Parathyroid adenoma (tissue), 2 donors: Measurements from ENCODE around the gene FANCL.
"Not testable (repeated sequence)": the region's sequence is repeated elsewhere in the genome, so short reads cannot be mapped to it uniquely, and the experiment has no call there.

Experiments
- H2AFZ ChIP-seq: fragments of 300-600 bp; sonication (generic); one replicate; pipeline ENCODE4 v1.7.0; 2017; ENCODE audit warnings: antibody characterized with exemption, mild to moderate bottlenecking
- H3K27ac ChIP-seq: fragments of 300-600 bp; sonication (generic); one replicate; pipeline ENCODE4 v1.7.0; 2017
- H3K27me3 ChIP-seq: fragments of 300-600 bp; sonication (generic); one replicate; pipeline ENCODE4 v1.7.0; 2017; ENCODE audit warnings: low read length; ENCODE audit not compliant: control insufficient read depth, insufficient read depth
- H3K36me3 ChIP-seq: fragments of 300-600 bp; sonication (generic); one replicate; pipeline ENCODE4 v1.7.0; 2017; ENCODE audit warnings: low read length; ENCODE audit not compliant: control insufficient read depth, insufficient read depth
- H3K4me1 ChIP-seq: fragments of 300-600 bp; sonication (generic); one replicate; pipeline ENCODE4 v1.7.0; 2017; ENCODE audit warnings: control low read depth
- H3K4me2 ChIP-seq: fragments of 300-600 bp; sonication (generic); one replicate; pipeline ENCODE4 v1.7.0; 2017; ENCODE audit warnings: low read length
- H3K4me3 ChIP-seq: fragments of 300-600 bp; sonication (generic); one replicate; pipeline ENCODE4 v1.7.0; 2017; ENCODE audit warnings: low read depth, low read length
- H3K79me2 ChIP-seq: fragments of 300-600 bp; sonication (generic); one replicate; pipeline ENCODE4 v1.7.0; 2017; ENCODE audit warnings: control low read depth
- H3K9ac ChIP-seq: fragments of 300-600 bp; sonication (generic); one replicate; pipeline ENCODE4 v1.7.0; 2017; ENCODE audit warnings: mild to moderate bottlenecking
- H3K9me3 ChIP-seq: fragments of 300-600 bp; sonication (generic); one replicate; pipeline ENCODE4 v1.7.0; 2017; ENCODE audit warnings: low read length; ENCODE audit not compliant: control insufficient read depth
- TF ChIP-seq, protein P1 (sequence below): fragments of 300-600 bp; sonication (generic); IDR thresholded peaks from one replicate; pipeline ENCODE4 v1.7.0; 2017; ENCODE audit warnings: antibody characterized with exemption, mild to moderate bottlenecking
- donor health status: primary hyperparathyroidism.

FANCL gene

DNA sequence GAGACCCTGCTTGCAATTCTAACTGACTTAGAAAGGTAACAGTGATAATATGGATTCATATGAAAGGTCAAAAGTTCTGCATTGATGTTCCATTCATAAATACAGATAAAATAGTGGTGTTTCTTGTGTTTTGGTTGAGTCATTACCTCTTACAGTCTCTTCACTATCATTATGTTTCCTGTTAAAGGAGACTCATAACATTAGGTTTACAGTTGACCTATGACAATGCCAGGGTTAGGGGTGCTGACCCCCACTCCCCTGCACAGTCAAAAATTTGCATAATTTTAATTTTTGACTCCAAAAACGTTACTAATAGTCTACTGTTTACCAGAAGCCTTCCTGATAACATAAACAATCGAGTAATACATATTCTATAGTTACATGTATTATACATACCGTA, 119.1 kb downstream of the FANCL start:
- Histone ChIP-seq H3K4me1 (no peaks in the 10 kb centered on the region), H3K4me2 (no peak overlapping the region)
- TF ChIP-seq, protein P1, sequence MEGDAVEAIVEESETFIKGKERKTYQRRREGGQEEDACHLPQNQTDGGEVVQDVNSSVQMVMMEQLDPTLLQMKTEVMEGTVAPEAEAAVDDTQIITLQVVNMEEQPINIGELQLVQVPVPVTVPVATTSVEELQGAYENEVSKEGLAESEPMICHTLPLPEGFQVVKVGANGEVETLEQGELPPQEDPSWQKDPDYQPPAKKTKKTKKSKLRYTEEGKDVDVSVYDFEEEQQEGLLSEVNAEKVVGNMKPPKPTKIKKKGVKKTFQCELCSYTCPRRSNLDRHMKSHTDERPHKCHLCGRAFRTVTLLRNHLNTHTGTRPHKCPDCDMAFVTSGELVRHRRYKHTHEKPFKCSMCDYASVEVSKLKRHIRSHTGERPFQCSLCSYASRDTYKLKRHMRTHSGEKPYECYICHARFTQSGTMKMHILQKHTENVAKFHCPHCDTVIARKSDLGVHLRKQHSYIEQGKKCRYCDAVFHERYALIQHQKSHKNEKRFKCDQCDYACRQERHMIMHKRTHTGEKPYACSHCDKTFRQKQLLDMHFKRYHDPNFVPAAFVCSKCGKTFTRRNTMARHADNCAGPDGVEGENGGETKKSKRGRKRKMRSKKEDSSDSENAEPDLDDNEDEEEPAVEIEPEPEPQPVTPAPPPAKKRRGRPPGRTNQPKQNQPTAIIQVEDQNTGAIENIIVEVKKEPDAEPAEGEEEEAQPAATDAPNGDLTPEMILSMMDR, result no peak

DNA sequence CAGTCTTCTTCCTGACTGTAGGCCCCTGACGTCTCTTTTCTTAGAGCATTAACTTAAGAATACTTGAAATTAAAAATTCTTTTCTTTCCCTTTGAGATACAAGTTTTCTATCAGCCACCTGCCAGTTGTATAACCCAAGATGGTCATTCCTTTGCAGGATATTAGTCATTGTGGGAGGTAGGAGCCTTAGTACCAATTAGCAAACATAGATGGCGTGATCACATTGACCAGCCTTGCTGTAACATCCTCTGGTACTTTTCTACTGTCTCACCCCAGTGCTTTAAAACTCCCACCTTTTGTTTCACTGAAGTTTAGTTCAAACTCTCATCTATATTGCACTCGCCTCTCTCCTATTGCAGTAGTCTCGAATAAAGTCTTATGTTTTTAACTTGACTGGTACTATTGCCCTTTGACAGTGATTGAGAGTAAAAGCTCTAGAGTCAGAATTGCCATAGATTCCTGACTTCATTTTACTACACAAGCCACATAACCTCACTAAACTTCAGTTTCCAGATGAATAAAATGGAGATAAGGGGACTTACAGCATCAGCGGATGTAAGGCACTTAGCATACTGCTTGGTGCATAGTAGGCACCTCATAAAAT, 120.4 kb downstream of the FANCL start:
- H3K9me3 ChIP-seq, result no peaks in the 10 kb centered on the region
- H3K4me2 ChIP-seq, result no peak overlapping the region
- no peak overlapping the region for H3K9ac ChIP-seq
- H3K36me3 ChIP-seq, result no peaks in the 10 kb centered on the region
- no peaks in the 10 kb centered on the region for H3K27me3 ChIP-seq
- H2AFZ ChIP-seq, result no peak overlapping the region
- H3K27ac ChIP-seq, result no peak overlapping the region
- no peaks in the 10 kb centered on the region for H3K79me2 ChIP-seq
- TF ChIP-seq, protein P1, result no peak
- H3K4me3 ChIP-seq, result no peak overlapping the region
- no peaks in the 10 kb centered on the region for H3K4me1 ChIP-seq

More for the DNA sequence above, 119.1 kb downstream of the FANCL start:
- Histone ChIP-seq H2AFZ (no peak overlapping the region), H3K27me3 (no peaks in the 10 kb centered on the region), H3K79me2 (no peaks in the 10 kb centered on the region), H3K9ac (no peak overlapping the region), H3K27ac (no peak overlapping the region), H3K4me3 (no peak overlapping the region), H3K36me3 (no peaks in the 10 kb centered on the region), H3K9me3 (no peaks in the 10 kb centered on the region)

DNA sequence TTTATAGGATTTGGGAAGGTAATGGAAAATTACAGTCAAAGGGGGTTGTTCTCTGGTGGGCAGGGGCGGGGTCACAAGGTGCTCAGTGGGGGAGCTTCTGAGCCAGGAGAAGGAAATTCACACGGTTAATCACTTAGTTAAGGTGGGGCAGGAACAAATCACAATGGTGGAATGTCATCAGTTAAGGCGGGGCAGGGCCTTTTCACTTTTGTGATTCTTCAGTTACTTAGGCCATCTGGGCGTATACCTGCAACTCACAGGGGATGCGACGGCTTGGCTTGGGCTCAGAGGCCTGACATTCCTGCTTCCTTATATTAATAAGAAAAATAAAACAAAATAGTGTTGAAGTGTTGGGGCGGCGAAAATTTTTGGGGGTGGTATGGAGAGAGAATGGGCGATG, 127.6 kb downstream of the FANCL start:
- H3K9me3 ChIP-seq, H3K4me1 ChIP-seq, H3K27ac ChIP-seq, H2AFZ ChIP-seq, H3K79me2 ChIP-seq, H3K4me2 ChIP-seq, H3K36me3 ChIP-seq, H3K9ac ChIP-seq, H3K27me3 ChIP-seq, H3K4me3 ChIP-seq: not testable (repeated sequence)

DNA sequence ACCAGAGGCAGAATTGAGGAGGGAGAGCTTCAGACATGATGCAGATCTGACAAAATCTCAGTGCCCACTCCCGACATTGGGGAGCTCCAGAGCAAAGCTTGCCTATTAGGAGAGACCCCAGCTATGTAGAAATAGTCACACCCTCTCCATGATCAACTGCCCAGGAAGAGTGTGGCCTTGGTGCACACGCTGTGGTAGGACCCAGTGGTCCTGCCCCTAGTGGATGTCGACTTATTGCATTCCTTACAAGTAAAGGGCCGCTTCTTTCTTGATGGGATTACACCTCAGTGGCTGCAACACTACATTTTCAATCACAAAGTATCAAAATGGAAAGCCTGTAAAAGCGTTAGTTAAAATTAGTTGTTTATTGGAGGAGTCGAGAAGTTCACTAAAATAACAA, 130.4 kb downstream of the FANCL start:
- Histone ChIP-seq H3K9me3 (no peaks in the 10 kb centered on the region), H3K4me2 (no peak overlapping the region), H3K4me3 (no peak overlapping the region), H3K36me3 (no peaks in the 10 kb centered on the region), H3K9ac (no peak overlapping the region), H3K4me1 (no peaks in the 10 kb centered on the region), H3K27ac (no peak overlapping the region), H3K79me2 (no peaks in the 10 kb centered on the region), H3K27me3 (no peaks in the 10 kb centered on the region), H2AFZ (no peak overlapping the region)
- TF ChIP-seq, protein P1, result no peak

DNA sequence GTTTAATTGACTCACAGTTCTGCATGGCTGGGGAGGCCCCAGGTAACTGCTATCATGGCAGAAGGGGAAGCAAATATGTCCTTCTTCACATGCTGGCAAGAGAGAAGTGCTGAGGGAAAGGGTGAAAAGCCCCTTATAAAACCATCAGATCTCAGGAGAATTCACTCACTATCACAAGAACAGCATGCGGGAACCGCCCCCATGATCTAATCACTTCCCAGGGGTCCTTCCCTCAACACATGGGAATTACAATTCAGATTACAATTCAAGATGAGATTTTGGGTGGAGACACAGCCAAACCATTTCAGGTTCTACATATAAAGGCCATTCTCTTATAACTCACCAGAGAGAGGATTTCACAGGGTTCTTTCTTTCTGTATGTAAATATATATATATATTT, 131.6 kb downstream of the FANCL start:
- H3K27ac ChIP-seq, result no peak overlapping the region
- no peaks in the 10 kb centered on the region for H3K27me3 ChIP-seq
- no peaks in the 10 kb centered on the region for H3K9me3 ChIP-seq
- H3K4me2 ChIP-seq, result no peak overlapping the region
- TF ChIP-seq, protein P1, result no peak
- H3K4me3 ChIP-seq, result no peak overlapping the region
- no peaks in the 10 kb centered on the region for H3K4me1 ChIP-seq
- no peak overlapping the region for H3K9ac ChIP-seq
- H2AFZ ChIP-seq, result no peak overlapping the region
- H3K36me3 ChIP-seq, result no peaks in the 10 kb centered on the region
- H3K79me2 ChIP-seq, result no peaks in the 10 kb centered on the region
